Measurements from ENCODE around the gene PDZRN3. TPM values are rescaled to one million over a fixed set of nuclear protein-coding genes. Genes with fewer than 3 reads are reported as not detected.

The PDZRN3 gene
- total and polyA plus RNA-seq, 2 donors from 2014 or later, result 9.5 to 13.2 TPM

DNA sequence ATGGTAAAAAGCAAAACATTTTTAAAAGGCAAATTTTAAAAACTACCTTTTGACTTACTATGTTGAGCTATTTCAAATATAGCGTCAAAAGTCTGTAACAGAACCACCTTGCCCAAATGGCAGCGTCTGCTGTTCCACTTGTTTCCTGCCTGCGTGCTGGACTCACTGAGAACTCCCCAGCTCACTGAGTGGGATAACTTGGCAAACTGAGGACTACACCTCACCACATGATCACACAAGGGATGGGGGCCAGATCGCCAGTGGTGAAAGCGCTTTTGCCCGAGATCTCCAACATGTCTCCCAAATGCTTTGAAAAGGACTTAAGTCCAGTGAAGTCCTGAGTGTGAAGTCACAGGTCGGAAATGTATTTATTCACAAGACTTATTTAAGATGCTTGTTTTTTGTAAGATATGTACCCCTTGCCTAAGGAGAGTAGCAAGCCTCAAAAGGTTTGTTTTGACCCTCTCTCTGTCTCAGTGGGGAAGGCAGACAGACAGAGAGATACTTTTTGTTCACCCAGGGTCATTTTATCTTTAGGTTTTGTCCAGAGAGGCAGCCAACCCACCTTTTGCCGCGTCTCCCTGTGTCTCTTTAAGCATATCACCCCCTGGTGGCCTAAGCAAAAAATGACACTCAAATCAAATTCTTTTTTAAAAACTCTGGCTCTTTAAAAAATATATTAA is 192.6 kb downstream of the PDZRN3 start:
- peak overlapping the region in 1 of 3 donors; percentile 3 for H3K4me3 ChIP-seq (ENCODE audit: low read length in 3 of 3)
- H3K9ac ChIP-seq (ENCODE audit: low read length in 3 of 3), result no peak overlapping the region
- no peaks in the 10 kb centered on the region for H3K27me3 ChIP-seq (ENCODE audit: control insufficient read depth, insufficient read depth, low read length)
- TF ChIP-seq, protein P1, sequence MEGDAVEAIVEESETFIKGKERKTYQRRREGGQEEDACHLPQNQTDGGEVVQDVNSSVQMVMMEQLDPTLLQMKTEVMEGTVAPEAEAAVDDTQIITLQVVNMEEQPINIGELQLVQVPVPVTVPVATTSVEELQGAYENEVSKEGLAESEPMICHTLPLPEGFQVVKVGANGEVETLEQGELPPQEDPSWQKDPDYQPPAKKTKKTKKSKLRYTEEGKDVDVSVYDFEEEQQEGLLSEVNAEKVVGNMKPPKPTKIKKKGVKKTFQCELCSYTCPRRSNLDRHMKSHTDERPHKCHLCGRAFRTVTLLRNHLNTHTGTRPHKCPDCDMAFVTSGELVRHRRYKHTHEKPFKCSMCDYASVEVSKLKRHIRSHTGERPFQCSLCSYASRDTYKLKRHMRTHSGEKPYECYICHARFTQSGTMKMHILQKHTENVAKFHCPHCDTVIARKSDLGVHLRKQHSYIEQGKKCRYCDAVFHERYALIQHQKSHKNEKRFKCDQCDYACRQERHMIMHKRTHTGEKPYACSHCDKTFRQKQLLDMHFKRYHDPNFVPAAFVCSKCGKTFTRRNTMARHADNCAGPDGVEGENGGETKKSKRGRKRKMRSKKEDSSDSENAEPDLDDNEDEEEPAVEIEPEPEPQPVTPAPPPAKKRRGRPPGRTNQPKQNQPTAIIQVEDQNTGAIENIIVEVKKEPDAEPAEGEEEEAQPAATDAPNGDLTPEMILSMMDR (IDR thresholded peaks at IDR 0.05; ENCODE audit: borderline replicate concordance, extremely low read depth, insufficient read depth), result peak; percentile 57
- peak in 2 of 5 donors; percentile 63 to 79 for DNase-seq
- H3K4me1 ChIP-seq (ENCODE audit: control insufficient read depth in 2 of 3, insufficient read depth in 2 of 3, low read depth in 1 of 3, low read length in 3 of 3), result peaks cover 7 to 12% (median 9%) of the 10 kb centered on the region in 3 donors
- intact Hi-C loops (cut with DNase I), result loop anchor here (5.0 kb wide), 1 partner anchor 330 kb away; no protein-coding TSS in a partner anchor
- no peaks in the 10 kb centered on the region for H3K36me3 ChIP-seq (ENCODE audit: control insufficient read depth in 2 of 3, insufficient read depth in 3 of 3, low read length in 3 of 3)
- no peak overlapping the region for H3K27ac ChIP-seq (ENCODE audit: low read depth in 2 of 2, low read length in 2 of 2)
- no peak for FAIRE-seq
- H3K9me3 ChIP-seq (ENCODE audit: control insufficient read depth in 2 of 3, insufficient read depth in 1 of 3, low read length in 3 of 3), result no peaks in the 10 kb centered on the region

DNA sequence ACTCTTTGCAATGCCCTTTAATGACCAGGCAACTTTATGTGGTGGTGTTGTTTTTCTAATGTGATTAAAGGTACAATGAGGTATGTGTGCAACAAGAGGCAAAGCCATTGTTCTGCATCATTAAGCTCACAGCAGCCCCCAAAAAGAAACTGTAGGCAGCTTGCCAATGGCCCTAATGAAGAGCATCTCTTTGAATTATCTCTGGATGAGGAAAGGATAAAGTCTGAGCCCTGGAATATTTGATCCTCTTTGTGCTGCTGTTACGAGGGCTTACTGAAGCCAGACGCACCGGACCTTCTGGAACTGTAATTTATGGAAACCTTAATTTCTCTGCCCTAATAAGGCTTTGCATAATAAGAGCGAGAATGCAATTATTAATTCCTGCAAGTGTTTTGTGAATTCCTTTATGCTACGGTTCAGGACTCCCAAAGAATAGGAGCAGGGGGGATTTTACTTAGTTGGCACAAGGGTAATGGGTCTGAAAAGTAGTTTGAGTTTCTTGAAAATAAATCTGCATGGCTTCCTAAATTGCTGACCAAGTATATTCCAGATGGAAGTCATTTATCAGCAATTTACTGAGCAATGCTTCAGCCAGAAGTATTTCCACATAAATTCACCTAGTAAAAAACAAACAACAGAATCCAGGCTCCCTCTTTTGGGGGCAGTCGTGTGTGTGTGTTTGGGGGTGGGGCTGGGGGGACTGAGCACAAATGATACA is 193.4 kb downstream of the PDZRN3 start:
- no peaks in the 10 kb centered on the region for H3K27me3 ChIP-seq (ENCODE audit: control insufficient read depth, insufficient read depth, low read length)
- H3K9me3 ChIP-seq (ENCODE audit: control insufficient read depth in 2 of 3, insufficient read depth in 1 of 3, low read length in 3 of 3), result no peaks in the 10 kb centered on the region
- DNase-seq, result peak in 3 of 5 donors; percentile 47 to 80 (median 79)
- H3K9ac ChIP-seq (ENCODE audit: low read length in 3 of 3), result no peak overlapping the region
- no peak overlapping the region for H3K27ac ChIP-seq (ENCODE audit: low read depth in 2 of 2, low read length in 2 of 2)
- intact Hi-C loops (cut with DNase I), result loop anchor here (5.0 kb wide), 1 partner anchor 329 kb away; no protein-coding TSS in a partner anchor
- FAIRE-seq, result no peak
- no peaks in the 10 kb centered on the region for H3K36me3 ChIP-seq (ENCODE audit: control insufficient read depth in 2 of 3, insufficient read depth in 3 of 3, low read length in 3 of 3)
- H3K4me3 ChIP-seq (ENCODE audit: low read length in 3 of 3), result no peak overlapping the region
- peaks cover 7 to 12% (median 9%) of the 10 kb centered on the region in 3 donors for H3K4me1 ChIP-seq (ENCODE audit: control insufficient read depth in 2 of 3, insufficient read depth in 2 of 3, low read depth in 1 of 3, low read length in 3 of 3)
- TF ChIP-seq, protein P1 (IDR thresholded peaks at IDR 0.05; ENCODE audit: borderline replicate concordance, extremely low read depth, insufficient read depth), result no peak

DNA sequence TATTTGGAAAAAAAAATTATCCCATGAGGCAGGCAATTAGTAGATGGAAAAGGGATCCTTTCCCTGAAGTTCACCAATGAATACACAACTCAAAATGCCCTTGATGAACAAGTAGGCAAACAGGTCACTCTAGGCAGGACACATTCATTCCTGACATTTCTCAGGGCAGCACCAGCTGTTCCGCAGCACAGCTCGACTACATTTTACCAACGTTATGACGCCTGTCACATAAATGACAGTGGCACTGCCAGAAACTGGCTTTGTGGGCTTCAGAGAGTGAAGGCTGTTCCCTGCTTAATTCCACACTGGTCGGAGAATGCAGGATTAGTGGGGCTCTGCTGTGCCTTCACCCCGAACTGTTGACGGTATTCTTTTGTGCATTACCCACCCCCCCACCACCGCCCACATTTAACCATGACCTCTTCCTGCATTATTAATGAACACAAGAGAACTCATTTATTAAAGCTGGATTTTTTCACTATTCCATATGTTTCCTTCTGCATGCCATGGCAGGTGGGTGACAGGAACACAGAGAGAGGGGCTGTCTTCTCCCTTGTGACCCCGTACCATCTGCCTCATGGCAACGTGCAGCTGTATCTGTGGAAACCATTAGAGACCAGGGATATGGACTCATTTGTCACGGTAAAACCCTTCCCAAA is 197.6 kb downstream of the PDZRN3 start:
- Histone ChIP-seq H3K9me3 (ENCODE audit: control insufficient read depth in 2 of 3, insufficient read depth in 1 of 3, low read length in 3 of 3) (no peaks in the 10 kb centered on the region), H3K27me3 (ENCODE audit: control insufficient read depth, insufficient read depth, low read length) (no peaks in the 10 kb centered on the region), H3K9ac (ENCODE audit: low read length in 3 of 3) (no peak overlapping the region), H3K4me1 (ENCODE audit: control insufficient read depth in 2 of 3, insufficient read depth in 2 of 3, low read depth in 1 of 3, low read length in 3 of 3) (peaks cover 0 to 7% (median 2%) of the 10 kb centered on the region in 3 donors), H3K27ac (ENCODE audit: low read depth in 2 of 2, low read length in 2 of 2) (no peak overlapping the region), H3K4me3 (ENCODE audit: low read length in 3 of 3) (no peak overlapping the region), H3K36me3 (ENCODE audit: control insufficient read depth in 2 of 3, insufficient read depth in 3 of 3, low read length in 3 of 3) (no peaks in the 10 kb centered on the region)
- DNase-seq (peak in 1 of 5 donors; percentile 21), FAIRE-seq (no peak)
- TF ChIP-seq, protein P1 (IDR thresholded peaks at IDR 0.05; ENCODE audit: borderline replicate concordance, extremely low read depth, insufficient read depth), result no peak
- intact Hi-C loops (cut with DNase I), result no loop called here
